ENCODE measurements around the gene NAIF1. TPM values are rescaled to one million over a fixed set of nuclear protein-coding genes. Genes with fewer than 3 reads are reported as not detected.

Gene NAIF1
- total RNA-seq, 1 experiment from 2014 or later, result 11.0 TPM

DNA sequence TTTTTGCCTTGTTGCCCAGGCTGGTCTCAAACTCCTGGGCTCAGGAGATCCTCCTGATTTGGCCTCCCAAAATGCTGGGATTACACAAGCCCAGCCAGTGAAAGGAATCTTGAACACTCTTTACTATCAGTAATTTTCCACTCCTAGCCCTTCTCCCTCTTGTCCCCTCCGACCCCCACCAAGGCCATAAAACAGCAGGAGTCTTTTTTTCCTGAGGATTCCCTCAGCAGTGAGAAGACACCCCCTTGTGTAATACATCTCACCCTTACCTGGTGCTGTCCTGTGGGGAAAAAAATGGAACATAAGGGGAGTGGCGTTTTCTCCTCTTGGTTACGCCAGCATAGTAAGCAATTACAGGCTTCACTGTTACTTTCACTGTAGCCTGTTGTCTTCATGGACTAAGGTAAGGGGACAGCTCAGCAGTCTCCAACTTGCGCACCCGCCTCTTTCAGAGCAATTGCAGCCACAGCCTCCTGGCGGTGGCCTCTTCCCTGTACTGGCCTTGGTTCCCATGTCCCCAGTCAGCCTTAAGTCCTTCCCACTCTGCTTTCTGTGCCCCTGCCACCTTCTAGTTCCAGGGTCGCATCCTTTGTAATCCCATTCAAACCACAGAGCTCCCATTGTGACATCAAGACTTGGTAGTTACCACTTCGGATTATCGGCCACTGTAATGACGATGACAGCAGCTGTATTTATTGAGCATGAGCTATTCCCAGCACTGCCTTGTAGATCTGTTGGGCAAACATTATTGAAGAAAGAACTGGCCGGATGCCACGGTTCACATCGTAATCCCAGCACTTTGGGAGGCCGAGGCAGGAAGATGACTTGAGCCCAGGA, 10.0 kb downstream of the NAIF1 start:
- BruUV-seq (replicated peaks), result no TSS peak
- Histone ChIP-seq H3K27ac (ENCODE audit: low read depth, low read length) (no peak overlapping the region), H3K4me2 (ENCODE audit: low read length) (no peak overlapping the region), H3K9me3 (ENCODE audit: control insufficient read depth in 1 of 2, insufficient read depth in 1 of 2, low read depth in 1 of 2, low read length in 2 of 2) (no peaks in the 10 kb centered on the region), H3K79me2 (ENCODE audit: insufficient read depth, low read length) (no peaks in the 10 kb centered on the region), H2AFZ (ENCODE audit: low read depth, low read length, poor library complexity, severe bottlenecking) (no peak overlapping the region), H3K27me3 (ENCODE audit: insufficient read depth, low read length) (no peaks in the 10 kb centered on the region), H3K36me3 (ENCODE audit: control insufficient read depth in 1 of 2, insufficient read depth in 2 of 2, low read length in 2 of 2) (no peaks in the 10 kb centered on the region), H3K4me3 (replicated peaks in 1 of 2; ENCODE audit: low read depth in 1 of 2, low read length in 2 of 2) (no peak overlapping the region), H3K4me1 (ENCODE audit: control insufficient read depth in 1 of 2, insufficient read depth in 2 of 2, low read length in 2 of 2) (peaks cover 25 to 41% of the 10 kb centered on the region in 2 experiments), H4K20me1 (ENCODE audit: insufficient read depth) (no peaks in the 10 kb centered on the region), H3K9ac (ENCODE audit: low read length) (no peak overlapping the region), H3K9me2 (ENCODE audit: insufficient read depth) (no peaks in the 10 kb centered on the region)
- POLR2A ChIA-PET, result interaction anchor here (0.6 to 2.0 kb wide), 2 partner anchors 10 to 13 kb away, joined by 3 to 14 read pairs; partner anchors contain the start of gene NAIF1
- CTCF ChIA-PET, result interaction anchor here (1.7 kb wide), 1 partner anchor 10 kb away, joined by 4 read pairs; the partner anchor contains the start of gene NAIF1
- TF ChIP-seq REST (IDR thresholded peaks at IDR 0.05; ENCODE audit: low read depth), result no peak
- TF ChIP-seq EZH2phosphoT487 (IDR thresholded peaks at IDR 0.05; ENCODE audit: borderline replicate concordance), result no peak
- TF ChIP-seq JUND (IDR thresholded peaks at IDR 0.05), result no peak
- TF ChIP-seq, protein P1, sequence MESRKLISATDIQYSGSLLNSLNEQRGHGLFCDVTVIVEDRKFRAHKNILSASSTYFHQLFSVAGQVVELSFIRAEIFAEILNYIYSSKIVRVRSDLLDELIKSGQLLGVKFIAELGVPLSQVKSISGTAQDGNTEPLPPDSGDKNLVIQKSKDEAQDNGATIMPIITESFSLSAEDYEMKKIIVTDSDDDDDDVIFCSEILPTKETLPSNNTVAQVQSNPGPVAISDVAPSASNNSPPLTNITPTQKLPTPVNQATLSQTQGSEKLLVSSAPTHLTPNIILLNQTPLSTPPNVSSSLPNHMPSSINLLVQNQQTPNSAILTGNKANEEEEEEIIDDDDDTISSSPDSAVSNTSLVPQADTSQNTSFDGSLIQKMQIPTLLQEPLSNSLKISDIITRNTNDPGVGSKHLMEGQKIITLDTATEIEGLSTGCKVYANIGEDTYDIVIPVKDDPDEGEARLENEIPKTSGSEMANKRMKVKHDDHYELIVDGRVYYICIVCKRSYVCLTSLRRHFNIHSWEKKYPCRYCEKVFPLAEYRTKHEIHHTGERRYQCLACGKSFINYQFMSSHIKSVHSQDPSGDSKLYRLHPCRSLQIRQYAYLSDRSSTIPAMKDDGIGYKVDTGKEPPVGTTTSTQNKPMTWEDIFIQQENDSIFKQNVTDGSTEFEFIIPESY (IDR thresholded peaks at IDR 0.05; ENCODE audit: extremely low read depth, insufficient replicate concordance, low read length), result no peak
- TF ChIP-seq FOSL1 (IDR thresholded peaks at IDR 0.05; ENCODE audit: low read depth), result no peak
- no peak for TF ChIP-seq YY1 (IDR thresholded peaks at IDR 0.05; ENCODE audit: extremely low read depth, insufficient replicate concordance, low read depth, low read length)
- TF ChIP-seq EZH2 (IDR thresholded peaks at IDR 0.05), result no peak
- no peak for TF ChIP-seq POLR2AphosphoS5 (IDR thresholded peaks at IDR 0.05; ENCODE audit: low read depth, low read length)
- TF ChIP-seq MAX (IDR thresholded peaks at IDR 0.05), result no peak
- no peak for TF ChIP-seq ELF1 (IDR thresholded peaks at IDR 0.05; ENCODE audit: borderline replicate concordance, low read depth)
- no peak for TF ChIP-seq CTCF (IDR thresholded peaks at IDR 0.05 in 2 of 3, conservative IDR thresholded peaks at IDR 0.05 in 1 of 3; ENCODE audit: borderline replicate concordance in 1 of 3, insufficient read depth in 1 of 3, low read depth in 2 of 3, low read length in 2 of 3)
- RAD21 ChIA-PET (ENCODE audit: low non-redundant PET in 1 of 2, low total read pairs in 2 of 2, uncharacterized antibody in 2 of 2, unreplicated experiment in 2 of 2), result no interaction called here
- DNase-seq (ENCODE audit: low read depth, low spot score) (no peak), ATAC-seq (no peak)
- intact Hi-C loops (cut with micrococcal nuclease), result no loop called here

Measured in HCT116 (cell line).